ENCODE data around the gene UBE2E1.

UBE2E1 gene

GRCh38 chr3:23909341-23909740, 103.6 kb downstream of the UBE2E1 start:
- TF ChIP-seq USF1 (IDR thresholded peaks at IDR 0.05): no peak
- TF ChIP-seq ZBTB7A (IDR thresholded peaks at IDR 0.05; ENCODE audit: low read depth): no peak
- no peak for TF ChIP-seq EP300 (IDR thresholded peaks at IDR 0.05; ENCODE audit: borderline replicate concordance)
- no peak for TF ChIP-seq FOXM1 (IDR thresholded peaks at IDR 0.05; ENCODE audit: borderline replicate concordance, low read depth)

- TF ChIP-seq NFIC (IDR thresholded peaks at IDR 0.05) (no peak), YY1 (IDR thresholded peaks at IDR 0.05; ENCODE audit: low read depth) (no peak), CREB1 (IDR thresholded peaks at IDR 0.05; ENCODE audit: low read depth) (no peak), USF1 (IDR thresholded peaks at IDR 0.05) (no peak)
- TF ChIP-seq, protein P1, sequence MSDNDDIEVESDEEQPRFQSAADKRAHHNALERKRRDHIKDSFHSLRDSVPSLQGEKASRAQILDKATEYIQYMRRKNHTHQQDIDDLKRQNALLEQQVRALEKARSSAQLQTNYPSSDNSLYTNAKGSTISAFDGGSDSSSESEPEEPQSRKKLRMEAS (IDR thresholded peaks at IDR 0.05): no peak
These were observed 105.6 kb downstream of the UBE2E1 start for GRCh38 chr3:23911397-23911796.

DNA sequence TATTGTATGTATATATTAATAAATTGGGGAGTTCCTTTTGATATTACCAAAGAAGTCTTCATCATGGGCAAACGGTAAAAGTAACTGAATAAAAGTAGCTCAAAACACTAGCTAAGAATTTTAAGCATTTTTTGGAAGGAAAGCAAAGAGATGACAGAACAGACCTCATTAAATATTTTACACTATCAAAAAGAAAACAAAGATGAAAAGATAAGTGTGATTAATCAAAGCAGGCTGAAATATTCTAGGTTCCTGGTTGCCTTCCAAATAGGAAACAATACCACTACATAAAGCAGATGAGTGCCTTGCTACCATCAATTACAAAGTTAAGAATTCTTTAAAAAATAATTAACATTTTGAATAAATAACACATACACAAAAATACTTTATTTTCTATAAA, 107.4 kb downstream of the UBE2E1 start:
- TF ChIP-seq RAD21 (IDR thresholded peaks at IDR 0.05; ENCODE audit: low read depth): no peak
- TF ChIP-seq, protein P1 (IDR thresholded peaks at IDR 0.05): no peak
- no peak for TF ChIP-seq CEBPB (IDR thresholded peaks at IDR 0.05)
- TF ChIP-seq ZBTB7A (IDR thresholded peaks at IDR 0.05; ENCODE audit: low read depth): no peak
- TF ChIP-seq EGR1 (IDR thresholded peaks at IDR 0.05): no peak

DNA sequence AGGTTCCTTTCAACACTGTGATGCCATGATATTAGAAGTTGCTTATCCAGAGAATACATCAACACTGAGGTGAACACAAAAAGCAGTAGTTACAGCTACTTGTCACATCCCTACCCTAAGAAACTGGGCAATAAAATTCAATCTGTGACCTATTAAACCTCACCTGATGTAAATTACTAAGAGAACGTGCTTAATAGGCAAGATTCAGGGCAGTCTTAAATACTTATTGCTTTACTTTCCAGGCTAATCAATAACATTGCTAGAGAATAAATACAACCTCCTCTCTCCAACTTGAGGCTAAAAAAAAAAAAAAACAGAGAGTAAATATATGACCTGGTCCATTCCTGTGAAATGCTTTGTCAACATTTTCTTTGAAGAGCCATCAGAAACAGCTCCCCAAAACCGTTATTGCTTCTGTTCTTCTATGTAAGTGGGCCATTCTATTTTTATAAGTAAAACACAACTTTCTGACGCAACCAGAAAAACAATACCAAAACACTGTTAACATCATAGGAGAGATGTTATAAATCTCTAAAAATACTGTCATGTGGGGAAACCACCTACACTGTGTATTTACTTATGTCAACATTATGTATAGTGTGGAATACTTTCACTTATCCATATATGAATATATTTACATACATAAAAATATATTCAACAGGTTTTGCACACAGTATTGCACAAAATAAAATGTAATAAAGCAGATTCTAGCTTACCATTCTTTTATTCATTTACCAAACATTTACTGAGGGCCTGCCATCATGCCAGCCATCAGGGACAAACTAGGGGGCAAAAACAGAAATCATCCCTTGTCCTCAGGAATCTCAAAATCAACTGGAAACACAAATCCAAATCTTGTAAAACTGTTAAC, 108.4 kb downstream of the UBE2E1 start:
- no peak for TF ChIP-seq REST (IDR thresholded peaks at IDR 0.05; ENCODE audit: low read depth)
- TF ChIP-seq ZBTB7A (IDR thresholded peaks at IDR 0.05; ENCODE audit: low read depth): no peak
- TF ChIP-seq EP300 (IDR thresholded peaks at IDR 0.05; ENCODE audit: borderline replicate concordance): no peak
- TF ChIP-seq FOXM1 (IDR thresholded peaks at IDR 0.05; ENCODE audit: borderline replicate concordance, low read depth): no peak
- no peak for TF ChIP-seq YY1 (IDR thresholded peaks at IDR 0.05; ENCODE audit: low read depth)
- TF ChIP-seq TAF1 (IDR thresholded peaks at IDR 0.05; ENCODE audit: low read depth): no peak
- TF ChIP-seq EGR1 (IDR thresholded peaks at IDR 0.05): no peak
- TF ChIP-seq TEAD4 (IDR thresholded peaks at IDR 0.05): no peak
- TF ChIP-seq USF1 (IDR thresholded peaks at IDR 0.05): no peak
- no peak for TF ChIP-seq RAD21 (IDR thresholded peaks at IDR 0.05; ENCODE audit: low read depth)
- no peak for TF ChIP-seq CEBPB (IDR thresholded peaks at IDR 0.05)
- TF ChIP-seq, protein P1 (IDR thresholded peaks at IDR 0.05): no peak
- TF ChIP-seq CREB1 (IDR thresholded peaks at IDR 0.05; ENCODE audit: low read depth): no peak
- no peak for TF ChIP-seq TCF12 (IDR thresholded peaks at IDR 0.05; ENCODE audit: low read depth)
- TF ChIP-seq NFIC (IDR thresholded peaks at IDR 0.05): no peak

DNA sequence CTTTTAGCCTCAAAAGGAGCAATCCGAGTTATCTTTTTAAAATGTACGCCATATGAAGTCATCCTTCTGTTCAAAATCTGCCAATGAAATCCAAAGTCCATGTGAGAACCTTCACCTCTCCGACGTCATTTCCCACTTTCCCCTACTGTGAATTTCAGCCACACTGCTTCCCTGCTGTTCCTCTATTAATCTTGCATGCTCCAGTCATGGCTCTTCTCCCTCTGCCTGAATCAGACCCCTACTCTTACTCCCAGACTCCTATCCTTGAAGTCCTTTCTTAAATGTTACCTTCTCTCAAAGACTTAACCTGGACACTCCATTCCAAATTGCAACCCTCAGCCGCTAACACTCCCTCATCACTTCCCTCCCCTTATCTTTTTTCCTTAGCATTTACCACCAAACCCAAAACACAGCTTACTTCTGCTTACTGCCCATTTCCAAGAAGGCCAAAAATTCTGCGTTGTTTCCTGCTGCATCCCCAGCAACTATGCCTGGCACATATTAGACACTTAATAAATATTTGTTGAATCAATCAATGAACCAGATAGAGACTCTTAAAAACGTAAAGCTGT, 109.9 kb downstream of the UBE2E1 start:
- TF ChIP-seq TCF12 (IDR thresholded peaks at IDR 0.05; ENCODE audit: low read depth): no peak
- no peak for TF ChIP-seq USF1 (IDR thresholded peaks at IDR 0.05)
- no peak for TF ChIP-seq CREB1 (IDR thresholded peaks at IDR 0.05; ENCODE audit: low read depth)
- no peak for TF ChIP-seq FOXM1 (IDR thresholded peaks at IDR 0.05; ENCODE audit: borderline replicate concordance, low read depth)
- no peak for TF ChIP-seq ZBTB7A (IDR thresholded peaks at IDR 0.05; ENCODE audit: low read depth)
- TF ChIP-seq, protein P1 (IDR thresholded peaks at IDR 0.05): no peak
- TF ChIP-seq TEAD4 (IDR thresholded peaks at IDR 0.05): no peak
- no peak for TF ChIP-seq NFIC (IDR thresholded peaks at IDR 0.05)
- no peak for TF ChIP-seq EP300 (IDR thresholded peaks at IDR 0.05; ENCODE audit: borderline replicate concordance)
- no peak for TF ChIP-seq REST (IDR thresholded peaks at IDR 0.05; ENCODE audit: low read depth)

All from Ishikawa (cell line).